ENCODE measurements around the gene DEDD. TPM values are rescaled to one million over a fixed set of nuclear protein-coding genes. Genes with fewer than 3 reads are reported as not detected.

DEDD gene
- total RNA-seq, 3 donors from 2014 or later = 28.7 to 39.0 (median 37.6) TPM

DNA sequence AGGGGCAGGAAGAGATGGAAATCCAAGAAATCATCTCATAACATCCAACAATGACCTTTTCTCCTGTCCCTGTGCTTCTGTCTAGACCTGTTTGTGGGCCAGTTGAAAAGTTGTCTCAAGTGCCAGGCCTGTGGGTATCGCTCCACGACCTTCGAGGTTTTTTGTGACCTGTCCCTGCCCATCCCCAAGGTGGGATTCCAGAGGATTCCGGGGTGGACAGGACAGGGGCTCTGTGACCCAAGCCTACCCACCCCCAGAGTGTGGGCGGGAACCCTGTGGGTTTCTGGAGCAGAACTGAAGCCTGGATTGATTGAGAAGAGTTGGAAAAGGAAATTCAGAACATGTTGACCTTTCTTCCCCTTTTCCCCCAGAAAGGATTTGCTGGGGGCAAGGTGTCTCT is 31.3 kb upstream of the DEDD start:
- H3K27me3 ChIP-seq = no peaks in the 10 kb centered on the region
- no peak for DNase-seq (ENCODE audit: low spot score in 2 of 2)
- peak overlapping the region; percentile 8 to 93 for H3K27ac ChIP-seq
- H3K4me1 ChIP-seq = peaks cover 4 to 18% of the 10 kb centered on the region in 2 donors
- H3K36me3 ChIP-seq = no peaks in the 10 kb centered on the region
- intact Hi-C loops (cut with DNase I; ENCODE audit: low total_unique reads) = no loop called here
- H3K9me3 ChIP-seq = no peaks in the 10 kb centered on the region
- TF ChIP-seq, protein P1, sequence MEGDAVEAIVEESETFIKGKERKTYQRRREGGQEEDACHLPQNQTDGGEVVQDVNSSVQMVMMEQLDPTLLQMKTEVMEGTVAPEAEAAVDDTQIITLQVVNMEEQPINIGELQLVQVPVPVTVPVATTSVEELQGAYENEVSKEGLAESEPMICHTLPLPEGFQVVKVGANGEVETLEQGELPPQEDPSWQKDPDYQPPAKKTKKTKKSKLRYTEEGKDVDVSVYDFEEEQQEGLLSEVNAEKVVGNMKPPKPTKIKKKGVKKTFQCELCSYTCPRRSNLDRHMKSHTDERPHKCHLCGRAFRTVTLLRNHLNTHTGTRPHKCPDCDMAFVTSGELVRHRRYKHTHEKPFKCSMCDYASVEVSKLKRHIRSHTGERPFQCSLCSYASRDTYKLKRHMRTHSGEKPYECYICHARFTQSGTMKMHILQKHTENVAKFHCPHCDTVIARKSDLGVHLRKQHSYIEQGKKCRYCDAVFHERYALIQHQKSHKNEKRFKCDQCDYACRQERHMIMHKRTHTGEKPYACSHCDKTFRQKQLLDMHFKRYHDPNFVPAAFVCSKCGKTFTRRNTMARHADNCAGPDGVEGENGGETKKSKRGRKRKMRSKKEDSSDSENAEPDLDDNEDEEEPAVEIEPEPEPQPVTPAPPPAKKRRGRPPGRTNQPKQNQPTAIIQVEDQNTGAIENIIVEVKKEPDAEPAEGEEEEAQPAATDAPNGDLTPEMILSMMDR (IDR thresholded peaks at IDR 0.05) = no peak
- no peak for TF ChIP-seq POLR2A (IDR thresholded peaks at IDR 0.05)
- TF ChIP-seq POLR2AphosphoS5 (IDR thresholded peaks at IDR 0.05) = no peak
- H3K4me3 ChIP-seq = no peak overlapping the region

DNA sequence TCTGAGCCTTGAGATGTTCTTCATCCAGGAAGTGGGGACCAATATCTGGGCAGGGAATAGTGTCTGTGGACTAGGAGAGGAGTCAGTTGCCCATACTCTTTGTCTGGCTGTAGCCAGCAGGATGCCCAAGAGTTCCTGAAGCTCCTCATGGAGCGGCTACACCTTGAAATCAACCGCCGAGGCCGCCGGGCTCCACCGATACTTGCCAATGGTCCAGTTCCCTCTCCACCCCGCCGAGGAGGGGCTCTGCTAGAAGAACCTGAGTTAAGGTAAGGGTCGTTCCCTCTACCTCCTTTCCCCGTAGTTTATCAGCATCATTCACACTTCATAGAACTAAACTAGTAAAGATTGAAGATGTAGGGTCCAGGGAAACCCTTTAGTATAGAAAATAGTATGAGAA is 30.3 kb upstream of the DEDD start:
- H3K4me1 ChIP-seq = peaks cover 4 to 18% of the 10 kb centered on the region in 2 donors

GRCh38 chr1:161162052-161162451 is 29.6 kb upstream of the DEDD start:
- H3K36me3 ChIP-seq = no peaks in the 10 kb centered on the region
- peaks cover 4 to 17% of the 10 kb centered on the region in 2 donors for H3K4me1 ChIP-seq
- intact Hi-C loops (cut with DNase I; ENCODE audit: low total_unique reads) = no loop called here
- H3K27ac ChIP-seq = peak overlapping the region in 1 of 2 donors; percentile 27
- H3K9me3 ChIP-seq = no peaks in the 10 kb centered on the region
- no peaks in the 10 kb centered on the region for H3K27me3 ChIP-seq
- TF ChIP-seq POLR2A (IDR thresholded peaks at IDR 0.05) (no peak), POLR2AphosphoS5 (IDR thresholded peaks at IDR 0.05) (no peak)
- TF ChIP-seq, protein P1 (IDR thresholded peaks at IDR 0.05) = no peak
- H3K4me3 ChIP-seq = no peak overlapping the region
- no peak for DNase-seq (ENCODE audit: low spot score in 2 of 2)

More for the DNA sequence above, 30.3 kb upstream of the DEDD start:
- no peak for TF ChIP-seq POLR2A (IDR thresholded peaks at IDR 0.05)
- TF ChIP-seq, protein P1 (IDR thresholded peaks at IDR 0.05) = no peak
- TF ChIP-seq POLR2AphosphoS5 (IDR thresholded peaks at IDR 0.05) = no peak
- intact Hi-C loops (cut with DNase I; ENCODE audit: low total_unique reads) = no loop called here
- H3K4me3 ChIP-seq = no peak overlapping the region
- peak overlapping the region in 1 of 2 donors; percentile 27 for H3K27ac ChIP-seq
- no peak for DNase-seq (ENCODE audit: low spot score in 2 of 2)
- no peaks in the 10 kb centered on the region for H3K36me3 ChIP-seq
- no peaks in the 10 kb centered on the region for H3K27me3 ChIP-seq
- H3K9me3 ChIP-seq = no peaks in the 10 kb centered on the region

DNA sequence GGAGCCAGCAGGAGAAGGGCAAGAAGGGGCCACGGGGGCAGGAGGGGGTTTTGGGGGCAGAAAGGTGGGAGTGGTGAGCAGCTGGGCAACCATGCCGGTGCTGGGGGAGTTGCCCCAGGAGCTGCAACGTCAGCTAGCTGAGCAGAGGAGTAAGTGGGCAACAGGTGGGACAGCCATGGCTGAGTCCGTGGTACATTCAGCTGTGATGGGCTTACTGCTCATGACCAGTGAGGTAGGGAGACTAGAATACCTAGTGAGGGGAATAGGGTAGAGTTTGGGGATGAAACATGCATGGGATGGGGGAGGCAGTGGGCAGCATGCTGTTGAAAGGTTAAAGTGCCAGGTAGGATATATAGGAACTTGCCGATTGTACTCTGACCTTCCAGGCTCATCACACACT is 29.2 kb upstream of the DEDD start:
- intact Hi-C loops (cut with DNase I; ENCODE audit: low total_unique reads) = no loop called here
- H3K4me1 ChIP-seq = peaks cover 4 to 14% of the 10 kb centered on the region in 2 donors
- TF ChIP-seq POLR2AphosphoS5 (IDR thresholded peaks at IDR 0.05) (no peak), POLR2A (IDR thresholded peaks at IDR 0.05) (no peak)
- TF ChIP-seq, protein P1 (IDR thresholded peaks at IDR 0.05) = no peak
- no peaks in the 10 kb centered on the region for H3K27me3 ChIP-seq
- H3K36me3 ChIP-seq = no peaks in the 10 kb centered on the region
- H3K27ac ChIP-seq = peak overlapping the region in 1 of 2 donors; percentile 37
- H3K4me3 ChIP-seq = no peak overlapping the region
- H3K9me3 ChIP-seq = no peaks in the 10 kb centered on the region
- no peak for DNase-seq (ENCODE audit: low spot score in 2 of 2)

DNA sequence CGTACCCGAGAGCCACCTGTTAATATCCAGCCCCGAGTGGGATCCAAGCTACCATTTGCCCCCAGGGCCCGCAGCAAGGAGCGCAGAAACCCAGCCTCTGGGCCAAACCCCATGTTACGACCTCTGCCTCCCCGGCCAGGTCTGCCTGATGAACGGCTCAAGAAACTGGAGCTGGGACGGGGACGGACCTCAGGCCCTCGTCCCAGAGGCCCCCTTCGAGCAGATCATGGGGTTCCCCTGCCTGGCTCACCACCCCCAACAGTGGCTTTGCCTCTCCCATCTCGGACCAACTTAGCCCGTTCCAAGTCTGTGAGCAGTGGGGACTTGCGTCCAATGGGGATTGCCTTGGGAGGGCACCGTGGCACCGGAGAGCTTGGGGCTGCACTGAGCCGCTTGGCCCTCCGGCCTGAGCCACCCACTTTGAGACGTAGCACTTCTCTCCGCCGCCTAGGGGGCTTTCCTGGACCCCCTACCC is 28.2 kb upstream of the DEDD start:
- Histone ChIP-seq H3K4me1 (peaks cover 4 to 14% of the 10 kb centered on the region in 2 donors), H3K36me3 (no peaks in the 10 kb centered on the region), H3K4me3 (peak overlapping the region in 1 of 3 donors; percentile 77), H3K9me3 (no peaks in the 10 kb centered on the region), H3K27me3 (no peaks in the 10 kb centered on the region), H3K27ac (peak overlapping the region in 1 of 2 donors; percentile 87)
- TF ChIP-seq POLR2AphosphoS5 (IDR thresholded peaks at IDR 0.05) (no peak), POLR2A (IDR thresholded peaks at IDR 0.05) (no peak)
- TF ChIP-seq, protein P1 (IDR thresholded peaks at IDR 0.05) = no peak
- DNase-seq (ENCODE audit: low spot score in 2 of 2) = no peak
- intact Hi-C loops (cut with DNase I; ENCODE audit: low total_unique reads) = no loop called here
